Activated CD4-positive, alpha-beta T cell treated with anti-CD3 and anti-CD28 coated beads for 24 hours (primary cell): ENCODE results near the gene DHCR24.
A peak's percentile ranks its signal among the peaks of the same experiment; 100 is the strongest.
"Not testable (repeated sequence)": the region's sequence is repeated elsewhere in the genome, so short reads cannot be mapped to it uniquely, and the experiment has no call there.

Experiments used
- DNase-seq, 2 donors: peaks; one replicate each; pipeline ENCODE4 v3.0.0-alpha.2; 2020; ENCODE audit warnings: low read depth in 2 of 2

The DHCR24 gene

GRCh38 chr1:54886724-54887664 lies at the start of gene DHCR24:
TSS of gene DHCR24 (minus strand) at chr1:54887195. CDS start at chr1:54887119, 76 bp downstream.
- DNase-seq, result peak; percentile 61 to 68

GRCh38 chr1:54936791-54937190 lies 49.8 kb upstream of the DHCR24 start:
- DNase-seq, result no peak

- DNase-seq, result no peak
These were observed 47.9 kb upstream of the DHCR24 start for GRCh38 chr1:54934869-54935268.

- not testable (repeated sequence) for DNase-seq
These were observed 47.1 kb upstream of the DHCR24 start for GRCh38 chr1:54934081-54934480.

GRCh38 chr1:54931275-54931840 lies 44.4 kb upstream of the DHCR24 start:
- no peak for DNase-seq

- DNase-seq, result no peak
These were observed 42.7 kb upstream of the DHCR24 start for GRCh38 chr1:54929700-54930099.

- DNase-seq, result no peak
These were observed 41.3 kb upstream of the DHCR24 start for GRCh38 chr1:54928327-54928726.

- DNase-seq, result no peak
These were observed 40.7 kb upstream of the DHCR24 start for GRCh38 chr1:54927472-54928240.

GRCh38 chr1:54926970-54927369 lies 40.0 kb upstream of the DHCR24 start:
- DNase-seq, result no peak

GRCh38 chr1:54922921-54923421 lies 36.0 kb upstream of the DHCR24 start:
- DNase-seq, result no peak

- no peak for DNase-seq
These were observed 35.2 kb upstream of the DHCR24 start for GRCh38 chr1:54922040-54922761.

- DNase-seq, result no peak
These were observed 32.7 kb upstream of the DHCR24 start for GRCh38 chr1:54919367-54920359.

- DNase-seq, result not testable (repeated sequence)
These were observed 24.1 kb upstream of the DHCR24 start for GRCh38 chr1:54911076-54911475.

- DNase-seq, result no peak
These were observed 19.6 kb upstream of the DHCR24 start for GRCh38 chr1:54906586-54906985.

- DNase-seq, result no peak
These were observed 17.6 kb upstream of the DHCR24 start for GRCh38 chr1:54904476-54905048.

GRCh38 chr1:54894271-54894670 lies 7.3 kb upstream of the DHCR24 start:
- no peak for DNase-seq

GRCh38 chr1:54892586-54892985 lies 5.6 kb upstream of the DHCR24 start:
- no peak for DNase-seq

- DNase-seq, result no peak
These were observed 2.2 kb upstream of the DHCR24 start for GRCh38 chr1:54889132-54889725.

GRCh38 chr1:54888080-54888733 lies 1.2 kb upstream of the DHCR24 start:
- no peak for DNase-seq
